ENCODE data around the gene SPPL3.

The SPPL3 gene

DNA sequence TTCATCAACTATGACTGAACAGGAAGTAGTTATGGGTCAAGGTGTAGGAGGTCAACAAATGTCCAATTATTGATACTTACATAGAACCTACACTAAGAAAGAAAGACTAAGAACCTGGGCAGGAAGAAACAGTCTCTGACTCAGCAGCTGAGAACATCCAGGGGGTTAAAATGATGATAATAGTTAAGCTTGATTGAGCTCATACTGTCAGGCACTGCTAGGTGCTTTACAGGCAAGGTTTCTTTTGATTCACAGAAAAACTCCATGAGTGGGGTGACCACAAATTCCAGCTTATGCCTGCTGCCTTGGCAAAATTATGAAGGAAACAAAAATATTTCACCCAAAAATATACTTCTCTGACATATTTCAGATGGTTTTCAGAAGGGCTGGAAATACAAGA, 103.5 kb downstream of the SPPL3 start:
- no peak overlapping the region for H3K4me3 ChIP-seq (IDR thresholded peaks at IDR 0.05; ENCODE audit: insufficient read depth, low read depth, low read length)
- H3K79me2 ChIP-seq (ENCODE audit: insufficient read depth, low read depth): no peaks in the 10 kb centered on the region
- no peaks in the 10 kb centered on the region for H3K27me3 ChIP-seq (ENCODE audit: insufficient read depth, low read depth)
- peaks cover 6% of the 10 kb centered on the region for H3K4me1 ChIP-seq (ENCODE audit: low read depth, poor library complexity, severe bottlenecking)
- H3K9ac ChIP-seq: no peak overlapping the region
- no peak overlapping the region for H3K27ac ChIP-seq
- H3K4me2 ChIP-seq: no peak overlapping the region
- no peaks in the 10 kb centered on the region for H4K20me1 ChIP-seq (ENCODE audit: insufficient read depth)
- no peaks in the 10 kb centered on the region for H3K36me3 ChIP-seq (ENCODE audit: insufficient read depth)
- TF ChIP-seq CTCF (conservative IDR thresholded peaks at IDR 0.05; ENCODE audit: low read depth, low read length): no peak
- H2AFZ ChIP-seq (ENCODE audit: low read depth): no peak overlapping the region

GRCh38 chr12:120799243-120800045, 104.7 kb downstream of the SPPL3 start:
- H4K20me1 ChIP-seq (ENCODE audit: insufficient read depth): no peaks in the 10 kb centered on the region
- no peaks in the 10 kb centered on the region for H3K36me3 ChIP-seq (ENCODE audit: insufficient read depth)
- H3K4me3 ChIP-seq (IDR thresholded peaks at IDR 0.05; ENCODE audit: insufficient read depth, low read depth, low read length): no peak overlapping the region
- no peak overlapping the region for H3K9ac ChIP-seq
- H3K4me2 ChIP-seq: no peak overlapping the region
- peaks cover 6% of the 10 kb centered on the region for H3K4me1 ChIP-seq (ENCODE audit: low read depth, poor library complexity, severe bottlenecking)
- no peak overlapping the region for H3K27ac ChIP-seq
- no peaks in the 10 kb centered on the region for H3K79me2 ChIP-seq (ENCODE audit: insufficient read depth, low read depth)
- TF ChIP-seq CTCF (conservative IDR thresholded peaks at IDR 0.05; ENCODE audit: low read depth, low read length): no peak
- H2AFZ ChIP-seq (ENCODE audit: low read depth): no peak overlapping the region
- H3K27me3 ChIP-seq (ENCODE audit: insufficient read depth, low read depth): no peaks in the 10 kb centered on the region

DNA sequence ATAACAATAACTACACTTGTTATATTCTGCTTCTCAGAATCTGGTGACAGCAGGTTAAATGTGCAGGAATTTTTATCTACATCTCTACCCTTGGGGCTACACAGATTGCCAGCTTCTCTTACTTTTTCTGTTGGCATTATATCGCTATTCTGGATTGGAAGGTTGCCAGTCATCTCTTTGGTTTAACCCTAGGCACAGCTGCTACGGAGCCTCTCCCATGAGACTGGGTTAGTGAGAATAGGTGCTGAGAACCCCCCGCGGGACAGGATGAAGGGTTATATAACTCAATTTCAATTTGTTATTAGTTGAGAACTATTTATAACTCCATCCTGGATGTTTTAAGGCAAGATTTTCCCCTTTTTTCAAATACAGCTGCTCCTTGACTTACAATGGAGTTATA, 105.5 kb downstream of the SPPL3 start:
- Histone ChIP-seq H3K27ac (no peak overlapping the region), H3K36me3 (ENCODE audit: insufficient read depth) (no peaks in the 10 kb centered on the region), H3K4me3 (IDR thresholded peaks at IDR 0.05; ENCODE audit: insufficient read depth, low read depth, low read length) (no peak overlapping the region), H2AFZ (ENCODE audit: low read depth) (no peak overlapping the region), H4K20me1 (ENCODE audit: insufficient read depth) (no peaks in the 10 kb centered on the region), H3K27me3 (ENCODE audit: insufficient read depth, low read depth) (no peaks in the 10 kb centered on the region), H3K79me2 (ENCODE audit: insufficient read depth, low read depth) (no peaks in the 10 kb centered on the region), H3K9ac (no peak overlapping the region), H3K4me2 (no peak overlapping the region), H3K4me1 (ENCODE audit: low read depth, poor library complexity, severe bottlenecking) (peaks cover 6% of the 10 kb centered on the region)
- no peak for TF ChIP-seq CTCF (conservative IDR thresholded peaks at IDR 0.05; ENCODE audit: low read depth, low read length)

- no peaks in the 10 kb centered on the region for H3K36me3 ChIP-seq (ENCODE audit: insufficient read depth)
- no peak for TF ChIP-seq CTCF (conservative IDR thresholded peaks at IDR 0.05; ENCODE audit: low read depth, low read length)
- no peak overlapping the region for H3K4me2 ChIP-seq
- H3K27me3 ChIP-seq (ENCODE audit: insufficient read depth, low read depth): no peaks in the 10 kb centered on the region
- H2AFZ ChIP-seq (ENCODE audit: low read depth): no peak overlapping the region
- H3K27ac ChIP-seq: no peak overlapping the region
- peaks cover 6% of the 10 kb centered on the region for H3K4me1 ChIP-seq (ENCODE audit: low read depth, poor library complexity, severe bottlenecking)
- H3K79me2 ChIP-seq (ENCODE audit: insufficient read depth, low read depth): no peaks in the 10 kb centered on the region
- H3K4me3 ChIP-seq (IDR thresholded peaks at IDR 0.05; ENCODE audit: insufficient read depth, low read depth, low read length): no peak overlapping the region
- no peaks in the 10 kb centered on the region for H4K20me1 ChIP-seq (ENCODE audit: insufficient read depth)
- H3K9ac ChIP-seq: no peak overlapping the region
These were observed 106.2 kb downstream of the SPPL3 start for GRCh38 chr12:120797677-120798642.
